Gastrocnemius medialis (tissue), 4 donors: ENCODE data around the gene GNL2.

Experiments
- POLR2A ChIP-seq, 2 donors: fragments of 450-650 bp; IDR thresholded peaks; one replicate each; pipeline ENCODE4 v1.6.1; 2017; ENCODE audit warnings: antibody characterized with exemption in 2 of 2, mild to moderate bottlenecking in 2 of 2, moderate library complexity in 2 of 2
- TF ChIP-seq, protein P1 (sequence below), 5 experiments: fragments of 450-650 bp in 3 of 5; fragments of 200-600 bp in 2 of 5; sonication (generic) in 2 of 5; IDR thresholded peaks in 4 of 5; conservative IDR thresholded peaks in 1 of 5; 1 replicate in 4 of 5; 2 replicates in 1 of 5; pipeline ENCODE4 v1.5.1; 2016 to 2019; ENCODE audit warnings: antibody characterized with exemption in 5 of 5, mild to moderate bottlenecking in 3 of 5, moderate library complexity in 3 of 5

DNA sequence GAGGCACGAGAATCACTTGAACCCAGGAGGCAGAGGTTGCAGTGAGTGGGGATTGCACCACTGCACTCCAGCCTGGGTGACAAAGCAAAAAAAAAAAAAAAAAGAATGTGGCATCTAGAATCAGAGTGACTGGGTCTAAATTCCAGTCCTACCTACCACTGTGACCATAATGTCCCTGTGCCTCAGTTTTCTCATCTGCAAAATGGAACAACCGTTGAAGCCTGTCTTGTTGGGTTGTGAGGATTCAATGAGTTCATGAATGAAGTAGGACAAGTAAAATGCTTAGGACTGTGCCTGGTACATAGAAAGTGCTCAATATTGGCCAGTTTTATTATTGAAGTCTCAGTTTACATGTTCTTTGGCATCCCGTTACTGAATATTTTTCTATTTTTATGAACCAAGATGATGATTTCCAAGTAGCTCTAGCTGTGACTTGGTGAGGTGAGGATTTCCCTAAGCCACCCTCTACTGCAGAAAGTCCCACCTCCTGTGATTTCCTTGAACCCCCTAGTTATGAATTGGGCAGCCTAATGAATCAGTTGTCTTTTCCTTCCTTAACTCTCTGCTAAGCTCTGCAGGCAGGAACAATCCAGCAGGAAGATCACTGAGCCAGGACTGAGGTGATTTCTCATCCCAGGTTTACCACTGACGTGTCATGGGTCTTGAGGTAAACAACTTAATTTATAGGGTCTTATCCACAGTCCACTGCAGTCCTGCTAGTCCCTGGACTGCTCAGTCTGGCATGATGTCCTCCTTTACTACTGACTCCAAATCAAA is 62.2 kb downstream of the GNL2 start:
- TF ChIP-seq POLR2A (IDR thresholded peaks at IDR 0.05) = no peak
- TF ChIP-seq, protein P1, sequence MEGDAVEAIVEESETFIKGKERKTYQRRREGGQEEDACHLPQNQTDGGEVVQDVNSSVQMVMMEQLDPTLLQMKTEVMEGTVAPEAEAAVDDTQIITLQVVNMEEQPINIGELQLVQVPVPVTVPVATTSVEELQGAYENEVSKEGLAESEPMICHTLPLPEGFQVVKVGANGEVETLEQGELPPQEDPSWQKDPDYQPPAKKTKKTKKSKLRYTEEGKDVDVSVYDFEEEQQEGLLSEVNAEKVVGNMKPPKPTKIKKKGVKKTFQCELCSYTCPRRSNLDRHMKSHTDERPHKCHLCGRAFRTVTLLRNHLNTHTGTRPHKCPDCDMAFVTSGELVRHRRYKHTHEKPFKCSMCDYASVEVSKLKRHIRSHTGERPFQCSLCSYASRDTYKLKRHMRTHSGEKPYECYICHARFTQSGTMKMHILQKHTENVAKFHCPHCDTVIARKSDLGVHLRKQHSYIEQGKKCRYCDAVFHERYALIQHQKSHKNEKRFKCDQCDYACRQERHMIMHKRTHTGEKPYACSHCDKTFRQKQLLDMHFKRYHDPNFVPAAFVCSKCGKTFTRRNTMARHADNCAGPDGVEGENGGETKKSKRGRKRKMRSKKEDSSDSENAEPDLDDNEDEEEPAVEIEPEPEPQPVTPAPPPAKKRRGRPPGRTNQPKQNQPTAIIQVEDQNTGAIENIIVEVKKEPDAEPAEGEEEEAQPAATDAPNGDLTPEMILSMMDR (IDR thresholded peaks at IDR 0.05 in 4 of 5, conservative IDR thresholded peaks at IDR 0.05 in 1 of 5) = no peak
